HG02610 (cell line): ENCODE measurements around the gene PDE4C.
A peak's percentile ranks its signal among the peaks of the same experiment; 100 is the strongest.
"Not testable (repeated sequence)": the region's sequence is repeated elsewhere in the genome, so short reads cannot be mapped to it uniquely, and the experiment has no call there.

Source experiments
- ATAC-seq: cut with Tn5 transposase; IDR thresholded peaks from one replicate; pipeline ENCODE4 v1.9.1; 2021; ENCODE audit warnings: mild to moderate bottlenecking, moderate library complexity; ENCODE audit not compliant: unreplicated experiment

PDE4C gene

DNA sequence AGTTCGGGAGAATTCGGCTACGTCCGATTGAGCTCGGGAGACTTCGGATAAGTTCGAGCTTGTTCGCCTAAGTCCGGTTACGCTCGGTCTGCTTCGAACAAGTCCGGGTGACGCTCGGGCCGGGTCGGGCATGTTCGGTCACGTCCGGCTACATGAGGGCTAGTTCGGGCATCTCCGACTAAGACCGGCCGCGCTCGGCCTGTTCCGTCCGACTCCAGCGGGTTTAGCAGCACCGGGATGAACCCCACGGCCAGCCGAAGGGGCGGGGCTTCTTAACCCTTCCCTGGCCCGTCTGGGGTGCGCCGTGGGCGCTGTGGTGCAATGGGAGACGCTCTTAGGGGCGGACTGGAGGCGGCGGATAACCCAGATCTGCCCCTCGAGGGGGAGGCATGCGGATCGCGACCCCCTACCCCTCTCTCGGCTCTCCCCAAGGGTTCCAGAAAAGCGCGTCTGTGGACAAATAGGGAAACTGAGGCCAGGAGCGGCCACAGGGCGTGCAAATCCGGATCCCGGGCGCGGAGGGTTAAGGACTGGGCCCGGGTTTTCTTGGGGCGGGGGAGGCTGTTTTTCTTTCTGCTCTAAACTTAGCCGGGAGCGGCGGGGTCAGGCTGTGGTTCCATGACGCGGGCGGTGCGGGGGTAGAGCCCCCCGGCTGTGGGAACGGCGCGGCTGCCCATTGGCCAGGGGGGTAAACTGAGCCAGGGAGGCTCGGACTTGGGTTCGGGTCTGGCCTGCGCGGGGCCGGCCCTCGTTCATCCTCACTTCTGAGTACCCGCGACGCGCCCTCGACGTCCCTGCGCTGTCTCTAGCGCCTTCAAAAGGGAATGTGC lies 1.5 kb downstream of the PDE4C start:
- ATAC-seq: peak; percentile 88

DNA sequence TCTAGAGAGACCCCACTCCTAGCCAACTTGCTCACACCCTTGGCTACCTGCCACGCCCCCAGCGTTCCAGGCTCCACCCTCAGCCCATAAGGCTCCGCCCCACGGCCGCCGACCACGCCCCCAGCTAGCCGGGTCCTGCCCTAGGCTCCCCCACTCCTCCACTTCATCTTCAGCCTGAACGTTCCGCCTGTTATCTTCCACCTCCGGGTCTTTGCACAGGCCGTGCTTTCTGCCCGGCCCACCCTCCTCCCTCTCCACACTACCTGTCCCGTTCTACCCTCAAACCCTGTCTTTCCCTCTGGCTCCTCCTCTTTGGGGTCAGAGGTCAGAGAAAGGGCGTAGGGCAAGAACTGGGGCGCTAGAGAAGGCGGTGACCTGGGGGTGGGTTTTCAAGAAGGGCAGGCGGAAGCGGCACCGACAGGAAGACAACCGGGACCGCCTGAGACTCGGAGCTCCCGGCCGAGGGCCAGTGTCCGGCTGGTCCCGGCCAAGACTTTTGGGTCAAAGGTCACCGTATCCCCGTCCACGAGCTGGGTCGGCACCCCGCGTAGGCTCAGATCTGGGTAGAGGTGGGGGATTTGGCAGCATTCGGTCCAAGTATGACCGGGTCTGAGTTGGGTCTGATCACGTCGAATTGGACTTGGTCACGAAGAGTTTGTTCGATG lies 2.2 kb downstream of the PDE4C start:
- ATAC-seq: no peak

DNA sequence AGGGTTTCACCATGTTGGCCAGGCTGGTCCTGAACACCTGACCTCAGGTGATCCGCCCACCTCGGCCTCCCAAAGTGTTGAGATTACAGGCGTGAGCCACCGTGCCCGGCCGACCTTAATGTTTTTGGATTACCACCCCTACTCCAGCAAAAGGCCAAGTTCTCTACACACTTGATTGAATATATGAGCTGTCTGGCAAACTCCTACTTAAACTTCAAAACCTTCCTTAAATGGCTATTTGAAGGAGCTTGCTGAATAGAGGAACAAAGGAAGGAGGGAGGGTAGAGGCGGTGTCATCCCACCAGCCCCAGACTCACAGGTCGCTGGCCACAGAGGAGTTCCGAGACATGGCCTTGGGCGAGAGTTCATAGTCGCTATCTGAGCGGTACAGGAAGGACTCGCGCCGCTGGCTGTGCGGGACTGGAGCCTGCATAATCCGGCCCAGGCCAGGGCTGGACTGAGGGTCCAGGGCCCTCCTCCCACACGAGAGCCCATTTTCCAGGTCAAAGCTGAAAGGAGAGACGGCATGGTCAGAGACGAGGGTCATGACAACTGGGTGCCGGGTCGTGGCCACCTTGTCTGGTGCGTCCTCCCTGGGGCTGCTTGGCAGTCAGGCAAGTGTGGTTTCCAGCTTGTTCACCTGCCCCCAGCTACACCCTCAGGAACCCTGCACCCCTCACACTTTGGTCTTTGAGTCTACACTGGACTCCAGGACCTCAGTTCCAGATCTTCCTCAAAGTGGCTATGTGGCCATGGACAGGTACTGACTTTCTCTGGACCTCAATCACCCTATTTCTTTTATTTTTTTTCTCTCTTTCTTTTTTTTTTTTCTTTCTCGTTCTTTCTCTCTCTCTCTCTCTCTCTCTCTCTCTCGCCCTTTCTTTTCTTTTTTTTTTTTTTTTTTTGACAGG lies 4.2 kb downstream of the PDE4C start:
- ATAC-seq: no peak

DNA sequence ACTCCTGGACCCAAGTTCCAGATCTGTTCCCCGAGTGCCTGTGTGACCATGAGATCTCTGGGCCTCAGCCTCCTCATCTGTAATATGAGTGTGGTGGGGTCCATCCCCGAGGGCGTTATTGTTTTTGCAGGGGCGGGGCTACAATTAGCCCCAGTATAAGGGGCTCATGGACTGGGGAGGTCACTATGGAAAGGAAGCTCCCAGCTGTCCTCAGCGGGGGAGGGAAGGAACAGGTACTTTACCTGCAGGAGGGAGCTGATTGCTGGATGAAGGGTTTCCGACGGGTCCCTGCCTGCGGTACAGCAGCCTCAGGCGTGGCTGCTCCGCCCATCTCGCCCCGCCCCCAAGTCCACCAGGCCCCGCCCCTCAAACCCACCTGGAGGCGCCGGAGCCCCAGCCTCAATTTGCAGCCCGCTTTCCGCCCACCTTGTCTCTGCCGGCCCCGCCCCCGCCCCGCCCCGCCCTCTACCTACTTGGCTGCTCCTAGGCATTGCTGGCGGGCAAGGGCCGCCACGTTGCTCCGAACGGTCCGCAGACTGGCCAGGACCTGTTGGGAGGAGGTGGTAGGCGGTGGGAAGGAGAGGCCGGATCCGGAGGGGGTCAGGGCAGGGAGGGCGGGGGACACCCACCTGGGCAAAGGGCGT lies 5.5 kb downstream of the PDE4C start:
- ATAC-seq: no peak

DNA sequence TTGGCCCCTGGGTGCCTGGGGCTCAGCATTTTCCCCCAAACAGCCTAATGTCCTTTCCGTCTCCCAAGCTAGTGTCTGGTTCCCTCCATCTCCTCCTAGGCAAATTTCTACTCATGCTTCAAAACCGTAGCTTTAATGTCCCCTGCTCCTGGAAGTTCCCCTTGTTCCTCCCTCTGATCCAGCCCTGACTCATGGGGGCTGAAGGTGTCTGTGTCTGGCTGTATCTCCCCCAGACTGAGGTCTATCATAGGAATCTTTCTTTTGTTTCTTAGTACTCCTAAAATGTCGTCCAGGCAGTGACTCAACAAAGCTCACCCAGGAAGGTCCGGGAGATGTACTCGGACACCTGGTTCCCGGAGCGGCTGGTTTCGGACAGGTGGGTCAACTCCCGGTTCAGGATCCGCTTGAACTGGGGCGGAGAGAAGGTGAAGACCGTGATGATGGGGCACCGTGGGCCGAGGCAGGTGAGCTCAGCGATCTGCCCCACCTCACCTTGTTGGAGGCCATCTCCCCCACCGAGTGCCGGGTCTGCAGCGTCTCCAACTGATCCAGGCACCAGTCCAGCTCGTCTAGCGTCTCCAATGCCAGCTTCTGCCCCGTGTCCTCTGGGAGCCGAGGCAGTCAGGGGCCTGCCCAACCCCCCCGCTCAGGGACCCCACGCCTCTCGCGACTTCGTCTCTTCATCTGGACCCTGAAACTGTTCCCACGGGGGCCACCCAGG lies 6.2 kb downstream of the PDE4C start:
- ATAC-seq: no peak

DNA sequence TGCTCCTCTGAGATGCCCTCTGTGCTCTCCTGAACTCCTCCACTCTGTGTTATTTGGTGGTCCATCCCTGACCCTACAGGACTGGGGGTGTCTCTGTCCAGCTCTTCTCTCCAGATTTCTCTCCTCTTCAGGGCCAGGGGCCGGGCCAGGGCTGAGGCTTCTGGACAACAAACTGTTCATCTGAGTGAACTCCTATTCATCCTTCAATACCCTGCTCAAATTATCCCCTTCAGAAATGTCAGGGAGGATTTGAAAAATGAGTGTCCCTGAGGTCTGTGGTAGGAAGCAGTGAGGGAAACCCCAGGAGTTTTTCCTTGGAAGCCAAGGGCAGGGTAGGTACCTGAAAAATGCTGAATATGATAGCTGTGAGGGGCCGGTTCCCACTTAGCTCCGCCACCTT lies 7.6 kb downstream of the PDE4C start:
- no peak for ATAC-seq

DNA sequence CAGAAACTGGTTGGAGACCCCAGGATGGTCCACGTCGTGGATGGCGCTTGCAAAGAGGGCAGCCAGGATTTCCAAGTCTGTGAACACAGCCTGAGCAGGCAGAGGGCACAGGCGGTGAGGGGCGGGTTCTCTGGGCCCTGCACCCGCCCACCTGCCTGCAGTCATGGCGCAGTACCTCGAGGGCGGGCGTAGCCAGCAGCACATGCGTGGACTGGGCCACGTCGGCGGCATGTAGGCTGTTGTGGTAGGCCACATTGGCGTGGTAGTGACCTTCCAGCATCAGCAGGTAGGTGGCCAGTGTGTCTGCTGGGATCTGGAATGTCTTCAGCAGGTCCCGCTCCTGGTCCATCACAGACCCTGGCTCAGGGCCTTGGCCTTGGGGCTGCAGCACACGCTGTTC lies 8.1 kb downstream of the PDE4C start:
- ATAC-seq: no peak

DNA sequence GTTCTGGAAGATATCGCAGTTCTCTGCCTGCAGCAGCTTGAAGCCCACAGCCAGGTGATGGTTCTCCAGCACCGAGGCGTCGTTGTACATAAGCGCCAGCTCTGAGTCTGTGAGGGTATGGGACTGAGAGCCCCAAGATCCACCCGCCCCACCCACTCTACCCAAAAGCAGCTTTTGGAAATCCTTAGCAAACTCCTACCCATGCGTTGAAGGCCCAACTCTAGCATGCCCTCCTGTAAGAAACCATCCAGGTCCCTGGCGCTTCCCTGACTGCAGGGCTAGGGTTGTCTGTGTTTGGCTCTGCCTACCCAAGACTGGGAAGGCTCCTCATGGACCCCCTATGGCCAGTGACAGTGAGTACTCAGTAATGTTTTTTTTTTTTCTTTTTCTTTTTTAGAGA lies 9.4 kb downstream of the PDE4C start:
- ATAC-seq: no peak

DNA sequence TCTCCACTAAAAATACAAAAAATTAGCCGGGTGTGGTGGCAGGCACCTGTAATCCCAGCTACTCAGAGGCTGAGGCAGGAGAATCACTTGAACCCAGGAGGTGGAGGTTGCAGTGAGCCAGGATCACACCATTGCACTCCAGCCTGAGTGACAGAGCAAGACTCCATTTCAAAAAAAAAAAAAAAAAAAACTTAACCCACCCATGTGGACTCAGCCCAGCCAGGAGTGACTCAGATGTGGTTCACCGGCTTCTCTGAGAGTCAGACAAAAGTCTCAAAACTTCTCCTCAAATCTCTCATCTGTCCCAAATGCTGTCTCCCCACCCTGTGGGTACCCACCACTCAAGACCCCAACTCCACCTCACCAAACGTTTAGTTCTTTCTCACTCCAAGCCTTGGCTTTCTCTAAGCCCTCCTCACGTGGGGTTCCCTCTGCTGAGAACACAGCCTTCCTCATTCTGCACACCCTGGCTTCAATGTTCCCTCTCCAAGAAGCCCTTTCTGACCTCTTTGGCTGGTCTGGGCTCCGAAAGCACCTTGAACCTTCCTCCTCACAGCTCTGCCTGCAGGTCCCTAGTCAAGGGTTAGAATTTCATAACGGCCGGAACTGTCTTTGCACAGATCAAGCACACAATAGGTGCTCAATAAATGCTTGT lies 11.3 kb downstream of the PDE4C start:
- no peak for ATAC-seq

DNA sequence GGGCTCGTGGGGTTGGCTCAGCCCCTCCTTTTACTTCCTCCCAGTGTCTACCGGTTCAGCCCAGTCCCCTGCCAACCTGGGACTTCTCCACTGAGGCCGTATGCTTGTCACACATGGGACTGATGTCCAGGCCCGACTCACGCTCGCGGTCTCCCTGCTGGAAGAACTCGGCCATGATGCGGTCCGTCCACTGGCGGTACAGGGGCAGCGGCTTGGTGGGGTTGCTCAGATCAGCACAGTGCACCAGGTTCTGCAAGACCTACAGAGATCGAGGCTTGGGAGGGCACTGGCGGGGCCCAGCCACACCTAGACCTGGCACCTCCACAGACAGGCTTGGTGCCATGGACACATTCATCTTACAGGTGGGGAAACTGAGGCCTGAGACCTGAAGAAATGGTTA lies 14.6 kb downstream of the PDE4C start:
- ATAC-seq: no peak

DNA sequence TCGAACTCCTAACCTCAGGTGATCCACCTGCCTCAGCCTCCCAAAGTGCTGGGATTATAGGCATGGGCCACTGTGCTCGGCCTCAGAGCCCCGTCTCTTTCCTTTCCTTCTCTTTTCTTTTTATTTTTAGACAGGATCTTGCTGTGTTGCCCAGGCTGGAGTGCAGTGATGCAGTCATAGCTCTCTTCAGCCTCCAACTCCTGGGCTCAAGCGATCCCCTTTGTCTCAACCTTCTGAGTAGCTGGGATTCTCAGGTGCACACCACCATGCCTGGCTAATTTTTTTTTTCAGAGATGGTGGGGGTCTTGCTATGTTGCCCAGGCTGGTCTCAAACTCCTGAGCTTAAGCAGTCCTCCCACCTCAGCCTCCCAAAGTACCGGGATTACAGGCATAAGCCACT lies 16.3 kb downstream of the PDE4C start:
- not testable (repeated sequence) for ATAC-seq

DNA sequence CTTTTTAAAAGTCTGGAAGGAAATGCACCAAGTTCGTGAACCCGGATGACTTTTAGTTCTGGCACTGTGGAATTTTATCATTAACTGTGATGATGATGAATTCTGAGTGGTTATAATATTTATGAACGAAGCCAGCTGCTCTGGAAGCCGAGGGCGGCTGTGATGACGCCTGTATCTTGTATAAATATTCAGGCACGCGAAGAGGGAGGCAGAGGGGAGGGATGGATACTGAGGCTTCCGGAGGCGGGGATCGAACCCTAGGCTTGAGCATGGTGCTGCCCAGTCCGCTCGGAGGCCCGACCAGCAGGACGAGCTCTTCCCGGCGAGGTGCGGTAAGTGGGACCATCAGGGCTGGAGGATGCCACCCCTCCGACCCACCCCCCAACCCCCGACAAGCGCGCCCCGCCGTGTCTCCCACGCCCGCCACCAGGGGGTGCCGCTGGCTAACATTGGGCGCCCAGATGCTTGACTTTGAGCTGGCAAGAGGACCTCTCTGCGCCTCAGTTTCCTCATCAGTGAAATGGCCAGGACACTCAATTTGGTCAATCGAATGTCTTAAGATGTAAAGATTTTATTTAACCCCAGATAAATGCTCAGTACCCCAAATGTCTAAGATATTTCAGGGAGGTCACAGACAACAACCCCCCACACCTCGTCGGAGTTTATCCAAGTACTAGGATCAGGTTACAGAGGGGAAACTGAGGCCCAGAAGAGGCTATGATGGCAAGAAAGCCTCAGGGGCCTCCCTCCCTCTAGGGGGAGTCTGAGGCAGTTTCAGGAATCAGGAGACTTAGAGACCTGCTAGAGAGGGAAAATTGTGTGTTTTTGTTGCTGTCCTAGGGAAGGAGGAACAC lies 17.9 kb downstream of the PDE4C start:
- no peak for ATAC-seq

DNA sequence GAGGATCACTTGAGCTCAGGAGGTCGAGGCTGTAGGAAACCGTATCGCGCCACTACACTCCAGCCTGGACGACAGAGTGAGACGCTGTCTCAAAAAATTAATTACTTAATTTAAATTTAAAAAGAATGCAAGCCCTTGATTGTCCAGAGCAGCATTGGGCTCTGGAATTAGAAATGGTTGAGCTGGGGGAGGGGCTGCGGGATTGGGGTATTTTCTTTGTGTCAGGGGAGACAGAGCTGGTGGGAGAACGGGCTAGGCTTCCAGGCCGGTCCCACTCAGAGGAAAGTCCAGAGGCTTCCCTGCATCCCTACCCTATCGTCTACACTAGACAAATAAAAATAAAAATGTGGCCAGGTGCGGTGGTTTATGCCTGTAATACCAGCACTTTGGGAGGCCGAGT lies 20.2 kb downstream of the PDE4C start:
- ATAC-seq: no peak

DNA sequence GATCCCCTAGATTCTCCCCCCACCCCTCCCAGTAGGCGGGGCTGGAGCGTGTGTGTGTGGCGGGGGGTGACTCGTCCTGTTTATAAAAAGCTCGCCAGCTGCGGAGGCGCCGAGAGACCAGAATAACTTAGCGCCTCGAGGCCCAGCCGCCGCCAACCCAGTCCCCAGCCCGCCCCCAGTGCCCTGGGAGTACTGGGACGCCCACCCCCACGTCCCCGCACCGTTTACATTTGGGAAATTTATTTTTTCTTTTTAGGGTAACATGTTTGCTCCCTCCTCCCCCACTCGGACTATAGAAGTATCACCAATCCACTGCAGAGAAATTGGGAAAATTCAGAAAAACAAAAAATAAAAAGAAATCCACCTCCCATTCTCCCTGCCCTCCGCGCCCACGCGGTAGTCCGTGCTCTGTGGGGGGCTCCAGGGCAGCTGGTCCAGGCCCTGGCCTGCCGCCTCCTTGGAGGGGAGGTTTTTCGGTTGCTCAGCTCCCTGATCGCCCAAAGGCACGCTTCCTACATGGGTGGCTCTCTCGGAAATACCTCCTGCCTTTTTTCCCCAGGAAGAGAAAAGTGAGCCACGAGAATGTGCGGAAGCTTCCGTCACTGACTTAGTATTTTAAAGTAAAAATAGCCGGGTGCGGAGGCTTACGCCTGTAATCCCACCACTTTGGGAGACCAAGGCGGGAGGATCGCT lies 20.9 kb downstream of the PDE4C start:
- no peak for ATAC-seq

DNA sequence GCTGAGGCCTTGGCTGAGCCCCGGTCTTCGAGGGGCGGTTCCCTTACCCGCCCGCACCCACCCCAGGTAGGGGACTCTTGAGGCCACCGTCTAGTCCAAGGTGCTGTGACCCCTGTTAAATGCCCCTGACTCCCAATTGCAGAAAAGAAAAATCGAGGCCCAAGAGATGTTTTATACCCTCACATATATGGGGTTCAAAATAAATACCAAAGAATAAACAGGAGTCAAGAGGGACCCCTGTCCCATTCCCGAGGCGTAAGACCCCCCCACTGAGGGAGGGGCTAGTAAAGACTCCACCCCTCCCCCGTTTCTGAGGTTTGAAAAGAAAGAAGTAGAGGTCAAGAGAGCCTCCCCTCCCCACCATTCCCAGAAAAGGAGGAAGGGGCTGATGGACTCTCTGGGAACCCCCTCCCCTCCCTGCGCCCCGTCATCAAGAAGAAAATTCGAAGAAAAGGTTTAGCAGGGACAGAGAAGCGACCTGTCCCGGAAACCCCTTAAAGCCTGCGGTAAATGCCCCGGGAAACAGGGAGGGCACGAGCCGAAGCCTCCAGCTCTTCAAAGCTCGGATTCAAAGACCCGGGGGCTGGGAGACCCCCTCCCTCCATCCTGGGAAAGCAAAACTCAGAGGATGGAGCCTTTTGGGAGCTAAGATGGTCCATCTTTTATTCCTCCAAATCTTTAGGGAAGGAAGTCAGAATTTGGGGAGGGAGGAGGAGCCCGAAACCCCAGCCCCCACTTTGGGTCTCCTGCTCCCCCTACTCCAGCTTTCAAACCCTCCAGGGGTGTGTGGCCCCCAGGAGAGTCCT lies 21.6 kb downstream of the PDE4C start:
- no peak for ATAC-seq

DNA sequence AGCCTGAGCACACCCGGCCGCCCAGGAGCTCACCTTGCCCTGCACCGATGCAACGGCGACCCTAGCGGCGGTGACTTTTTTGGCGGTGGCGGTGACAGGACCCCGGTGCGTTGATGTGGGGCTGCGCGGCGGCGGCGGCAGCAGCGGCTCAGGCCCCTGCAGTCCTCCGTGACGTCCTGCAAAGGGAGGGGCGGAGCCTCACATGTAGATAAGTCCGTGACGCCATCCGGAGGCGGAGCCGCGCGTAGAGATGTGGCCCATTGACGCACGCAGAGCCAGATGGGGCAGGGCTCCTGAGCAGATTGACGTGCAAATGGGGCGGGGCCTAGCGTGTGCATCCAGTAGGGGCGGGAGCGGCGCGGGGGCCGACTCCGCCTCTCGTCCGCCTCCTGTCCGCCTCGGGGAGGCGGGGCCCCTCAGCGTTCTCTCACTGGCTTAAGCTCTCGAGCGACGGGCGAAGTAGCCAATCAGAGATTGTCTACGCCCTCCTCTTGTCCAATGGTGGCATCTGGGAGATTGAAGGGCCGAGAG lies 22.3 kb downstream of the PDE4C start, which contains the start of gene RAB3A:
TSS of gene RAB3A (minus strand) at position 180 of the 531 bp plus-strand sequence. CDS start 1,302 bp downstream, outside the sequence.
- peak; percentile 92 for ATAC-seq

DNA sequence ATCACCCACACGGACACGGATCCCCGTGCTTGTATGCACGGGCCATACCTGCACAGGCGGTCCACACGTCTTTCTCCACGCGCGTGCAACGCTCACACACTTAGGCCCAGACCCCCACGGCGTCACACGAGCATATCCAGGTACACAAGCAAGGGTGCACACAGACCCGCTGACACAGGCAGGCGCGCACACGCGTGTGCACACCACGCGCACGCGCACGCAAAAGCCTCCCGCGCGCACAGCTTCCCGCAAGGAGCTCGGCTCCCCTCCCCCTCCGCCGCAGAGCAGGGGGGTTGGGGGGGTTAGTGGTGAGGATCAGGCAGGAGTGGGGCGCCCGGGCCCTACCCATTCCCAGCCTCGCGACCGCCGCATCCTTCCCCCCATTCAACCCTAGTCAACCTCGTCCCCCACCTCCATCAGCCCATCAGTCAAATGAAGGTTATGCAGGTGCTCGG lies 22.8 kb downstream of the PDE4C start:
- ATAC-seq: peak; percentile 1
